Neuron (in vitro differentiated cells): ENCODE data around the gene OR5H14.
"Not testable (repeated sequence)": the region's sequence is repeated elsewhere in the genome, so short reads cannot be mapped to it uniquely, and the experiment has no call there.

Experiments used
- H2AFZ ChIP-seq: one replicate; pipeline ENCODE4 v1.6.1; 2013; ENCODE audit warnings: low read depth, mild to moderate bottlenecking, inconsistent platforms, low read length, moderate library complexity
- H3K27me3 ChIP-seq: one replicate; pipeline ENCODE4 v1.6.1; 2013; ENCODE audit warnings: low read length; ENCODE audit not compliant: insufficient read depth
- H3K36me3 ChIP-seq: one replicate; pipeline ENCODE4 v1.6.1; 2013; ENCODE audit warnings: low read length; ENCODE audit not compliant: insufficient read depth
- H3K4me1 ChIP-seq: one replicate; pipeline ENCODE4 v1.6.1; 2013; ENCODE audit warnings: low read length; ENCODE audit not compliant: insufficient read depth
- H3K4me3 ChIP-seq: 2 replicates; pipeline ENCODE4 v1.5.1; 2013; ENCODE audit warnings: mild to moderate bottlenecking, low read length, moderate library complexity
- H3K9me3 ChIP-seq: one replicate; pipeline ENCODE4 v1.6.1; 2013; ENCODE audit warnings: low read length

OR5H14 gene

GRCh38 chr3:98151241-98151640, 4.0 kb downstream of the OR5H14 start:
- Histone ChIP-seq H2AFZ (no peak overlapping the region), H3K9me3 (no peaks in the 10 kb centered on the region), H3K4me3 (no peak overlapping the region), H3K4me1 (no peaks in the 10 kb centered on the region), H3K27me3 (no peaks in the 10 kb centered on the region), H3K36me3 (no peaks in the 10 kb centered on the region)

GRCh38 chr3:98166396-98166795, 19.1 kb downstream of the OR5H14 start, which contains the start of gene OR5H15:
OR5H15 (plus strand) TSS chr3:98166696; CDS start chr3:98168700, 2,004 bp downstream.
- Histone ChIP-seq H3K4me3 (no peak within 1 kb of the TSS), H3K27me3 (no peaks in the 10 kb centered on the region), H2AFZ (no peak within 1 kb of the TSS), H3K36me3 (no peaks in the 10 kb centered on the region), H3K9me3 (no peaks in the 10 kb centered on the region), H3K4me1 (no peaks in the 10 kb centered on the region)

- Histone ChIP-seq H3K36me3 (no peaks in the 10 kb centered on the region), H3K4me3 (no peak overlapping the region), H3K27me3 (no peaks in the 10 kb centered on the region), H3K4me1 (no peaks in the 10 kb centered on the region), H2AFZ (no peak overlapping the region), H3K9me3 (no peaks in the 10 kb centered on the region)
Observed at GRCh38 chr3:98171071-98171470, 23.8 kb downstream of the OR5H14 start.

GRCh38 chr3:98172621-98173020, 25.3 kb downstream of the OR5H14 start:
- Histone ChIP-seq H3K36me3 (no peaks in the 10 kb centered on the region), H3K9me3 (no peaks in the 10 kb centered on the region), H3K4me3 (no peak overlapping the region)

GRCh38 chr3:98180319-98180890, 33.1 kb downstream of the OR5H14 start:
- no peaks in the 10 kb centered on the region for H3K4me1 ChIP-seq

More at GRCh38 chr3:98172621-98173020, 25.3 kb downstream of the OR5H14 start:
- Histone ChIP-seq H3K4me1 (no peaks in the 10 kb centered on the region), H2AFZ (no peak overlapping the region), H3K27me3 (no peaks in the 10 kb centered on the region)

GRCh38 chr3:98182196-98182595, 34.9 kb downstream of the OR5H14 start:
- Histone ChIP-seq H3K9me3 (no peaks in the 10 kb centered on the region), H3K4me3 (no peak overlapping the region), H3K36me3 (no peaks in the 10 kb centered on the region), H2AFZ (no peak overlapping the region), H3K4me1 (no peaks in the 10 kb centered on the region), H3K27me3 (no peaks in the 10 kb centered on the region)

More at GRCh38 chr3:98180319-98180890, 33.1 kb downstream of the OR5H14 start:
- Histone ChIP-seq H3K4me3 (no peak overlapping the region), H3K9me3 (no peaks in the 10 kb centered on the region), H3K27me3 (no peaks in the 10 kb centered on the region), H3K36me3 (no peaks in the 10 kb centered on the region), H2AFZ (no peak overlapping the region)

- Histone ChIP-seq H3K4me3 (no peak overlapping the region), H3K4me1 (no peaks in the 10 kb centered on the region), H2AFZ (no peak overlapping the region), H3K9me3 (no peaks in the 10 kb centered on the region), H3K36me3 (no peaks in the 10 kb centered on the region), H3K27me3 (no peaks in the 10 kb centered on the region)
Observed at GRCh38 chr3:98185180-98185579, 37.9 kb downstream of the OR5H14 start.

- Histone ChIP-seq H3K4me1 (no peaks in the 10 kb centered on the region), H2AFZ (no peak overlapping the region)
Observed at GRCh38 chr3:98188545-98188944, 41.3 kb downstream of the OR5H14 start.

GRCh38 chr3:98190911-98191310, 43.6 kb downstream of the OR5H14 start:
- not testable (repeated sequence) for H3K4me3 ChIP-seq, H3K36me3 ChIP-seq, H3K27me3 ChIP-seq, H2AFZ ChIP-seq, H3K4me1 ChIP-seq, H3K9me3 ChIP-seq

More at GRCh38 chr3:98188545-98188944, 41.3 kb downstream of the OR5H14 start:
- H3K27me3 ChIP-seq, result no peaks in the 10 kb centered on the region
- H3K9me3 ChIP-seq, result no peaks in the 10 kb centered on the region
- no peak overlapping the region for H3K4me3 ChIP-seq
- no peaks in the 10 kb centered on the region for H3K36me3 ChIP-seq

- not testable (repeated sequence) for H2AFZ ChIP-seq, H3K27me3 ChIP-seq, H3K4me1 ChIP-seq, H3K9me3 ChIP-seq, H3K36me3 ChIP-seq, H3K4me3 ChIP-seq
Observed at GRCh38 chr3:98196293-98196692, 49.0 kb downstream of the OR5H14 start.

GRCh38 chr3:98199020-98199419, 51.7 kb downstream of the OR5H14 start:
- no peak overlapping the region for H2AFZ ChIP-seq
- no peaks in the 10 kb centered on the region for H3K27me3 ChIP-seq
- no peak overlapping the region for H3K4me3 ChIP-seq
- no peaks in the 10 kb centered on the region for H3K4me1 ChIP-seq
- H3K9me3 ChIP-seq, result no peaks in the 10 kb centered on the region
- H3K36me3 ChIP-seq, result no peaks in the 10 kb centered on the region
